Measurements from ENCODE around the gene XRCC5.
A peak's percentile ranks its signal among the peaks of the same experiment; 100 is the strongest.
"Not testable (repeated sequence)": the region's sequence is repeated elsewhere in the genome, so short reads cannot be mapped to it uniquely, and the experiment has no call there.

The XRCC5 gene

GRCh38 chr2:216206041-216206703 is 97.0 kb downstream of the XRCC5 start:
- DNase-seq = no peak

DNA sequence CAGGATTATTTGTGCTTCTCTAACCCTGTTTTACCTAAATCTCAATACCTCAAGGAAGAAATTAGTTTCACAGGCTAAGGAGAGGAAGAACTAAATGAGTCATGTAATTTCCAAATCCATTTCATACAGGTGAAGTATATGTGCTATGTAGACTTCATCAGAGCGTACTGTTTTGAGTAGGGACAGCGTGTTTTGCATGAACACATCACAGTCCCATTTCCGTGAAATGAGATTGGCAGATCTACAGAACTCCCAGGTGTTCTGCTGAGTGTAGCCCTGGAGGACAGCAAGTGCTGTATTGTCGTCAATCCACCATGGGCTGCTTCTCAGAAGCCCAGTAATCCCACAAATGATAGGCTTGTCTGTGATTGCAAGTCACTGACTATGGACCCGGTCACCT is 97.7 kb downstream of the XRCC5 start:
- no peak for DNase-seq

- DNase-seq = not testable (repeated sequence)
These were observed 99.5 kb downstream of the XRCC5 start for GRCh38 chr2:216208661-216209060.

GRCh38 chr2:216210701-216211540 is 101.8 kb downstream of the XRCC5 start:
- peak in 1 of 2 donors; percentile 88 for DNase-seq

DNA sequence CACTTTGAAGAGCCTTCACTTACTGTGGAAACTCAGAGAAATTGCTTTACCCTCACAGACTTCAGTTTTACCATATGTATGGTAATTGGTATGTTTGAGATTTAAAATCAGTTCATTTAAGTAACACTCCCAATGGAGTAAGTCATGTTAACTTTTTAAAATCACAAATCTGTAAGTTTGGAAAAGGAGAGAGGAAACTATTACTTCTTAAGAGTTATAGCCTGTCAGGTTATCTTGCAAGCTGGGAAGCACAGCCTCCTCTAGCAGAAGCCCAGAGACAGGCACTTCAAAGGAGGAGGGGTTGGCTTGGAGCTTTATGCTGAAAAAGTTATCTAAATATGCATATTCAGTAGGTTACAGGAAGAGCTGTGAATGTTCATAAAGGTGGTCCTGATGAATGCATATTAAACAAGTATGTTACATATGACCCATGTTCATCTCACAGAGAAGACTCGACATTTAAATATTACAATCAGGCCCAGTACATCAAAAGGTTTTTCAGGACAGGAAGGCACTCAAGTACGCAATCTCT is 102.5 kb downstream of the XRCC5 start:
- DNase-seq = no peak

GRCh38 chr2:216214768-216215167 is 105.6 kb downstream of the XRCC5 start:
- DNase-seq = no peak

DNA sequence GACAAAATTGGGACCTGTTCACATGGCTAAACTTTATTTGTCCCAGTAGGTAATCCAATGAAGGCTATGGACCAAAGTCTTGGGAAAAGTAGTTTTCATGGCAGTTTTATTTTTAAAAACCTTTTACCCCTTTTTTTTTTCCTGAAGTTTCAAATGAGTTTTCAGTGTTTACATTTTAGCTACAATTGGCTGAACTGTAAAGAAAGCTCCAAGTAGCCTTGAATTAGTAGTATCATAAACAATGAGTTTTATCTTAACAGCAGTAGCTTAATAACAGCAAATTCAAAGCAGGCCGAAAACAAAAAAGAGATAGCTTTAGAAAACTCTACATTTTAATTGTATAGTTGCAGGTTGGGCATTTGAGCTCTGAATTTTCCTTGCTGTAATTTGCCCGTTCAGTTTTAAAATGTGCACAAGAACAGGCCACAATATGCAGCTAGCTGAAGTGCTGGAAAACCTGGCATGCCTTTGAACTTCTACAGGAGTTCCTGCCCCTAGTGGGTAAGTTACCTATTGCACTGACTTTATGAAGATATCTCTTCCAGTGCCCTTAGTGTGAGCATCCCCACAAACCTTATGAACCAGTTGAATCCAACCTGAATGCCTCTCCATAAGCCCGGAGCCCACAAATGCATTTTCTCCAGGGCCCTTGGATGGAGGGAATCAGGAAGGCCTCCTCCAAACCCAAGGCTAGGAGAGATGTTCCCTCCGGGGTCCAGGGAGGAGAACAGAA is 106.7 kb downstream of the XRCC5 start:
- DNase-seq = no peak

DNA sequence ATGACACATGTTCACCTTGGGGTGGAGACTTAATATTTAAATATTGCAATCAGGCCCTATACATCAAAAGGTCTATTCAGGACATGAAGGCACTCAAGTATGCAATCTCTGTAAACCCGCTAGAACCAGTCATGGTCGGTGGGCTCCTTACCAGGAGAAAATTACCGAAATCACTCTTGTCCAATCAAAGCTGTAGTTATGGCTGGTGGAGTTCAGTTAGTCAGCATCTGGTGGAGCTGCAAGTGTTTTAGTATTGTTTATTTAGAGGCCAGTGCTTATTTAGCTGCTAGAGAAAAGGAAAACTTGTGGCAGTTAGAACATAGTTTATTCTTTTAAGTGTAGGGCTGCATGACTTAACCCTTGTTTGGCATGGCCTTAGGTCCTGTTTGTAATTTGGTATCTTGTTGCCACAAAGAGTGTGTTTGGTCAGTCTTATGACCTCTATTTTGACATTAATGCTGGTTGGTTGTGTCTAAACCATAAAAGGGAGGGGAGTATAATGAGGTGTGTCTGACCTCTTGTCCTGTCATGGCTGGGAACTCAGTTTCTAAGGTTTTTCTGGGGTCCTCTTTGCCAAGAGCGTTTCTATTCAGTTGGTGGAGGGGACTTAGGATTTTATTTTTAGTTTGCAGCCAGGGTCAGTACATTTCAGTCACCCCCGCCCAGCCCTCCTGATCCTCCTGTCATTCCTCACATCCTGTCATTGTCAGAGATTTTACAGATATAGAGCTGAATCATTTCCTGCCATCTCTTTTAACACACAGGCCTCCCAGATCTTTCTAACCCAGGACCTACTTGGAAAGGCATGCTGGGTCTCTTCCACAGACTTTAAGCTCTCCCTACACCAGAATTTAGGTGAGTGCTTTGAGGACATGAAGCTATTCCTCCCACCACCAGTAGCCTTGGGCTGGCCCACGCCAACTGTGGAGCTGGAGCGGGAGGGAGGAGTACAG is 108.1 kb downstream of the XRCC5 start:
- DNase-seq = peak in 1 of 2 donors; percentile 61

GRCh38 chr2:216217904-216218260 is 108.7 kb downstream of the XRCC5 start:
- DNase-seq = no peak

DNA sequence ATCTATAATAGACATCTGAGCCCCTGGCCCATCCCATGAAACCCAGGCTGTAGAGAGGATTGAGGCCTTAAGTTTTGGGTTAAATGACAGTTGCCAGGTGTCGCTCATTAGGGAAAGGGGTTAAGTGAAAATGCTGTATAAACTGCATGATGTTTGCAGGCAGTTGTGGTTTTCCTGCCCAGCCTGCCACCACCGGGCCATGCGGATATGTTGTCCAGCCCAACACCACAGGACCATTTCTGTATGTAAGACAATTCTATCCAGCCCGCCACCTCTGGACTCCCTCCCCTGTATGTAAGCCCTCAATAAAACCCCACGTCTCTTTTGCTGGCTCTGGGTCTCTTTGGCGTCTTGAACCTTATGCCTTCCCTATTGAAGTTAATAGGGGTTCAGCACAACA is 110.7 kb downstream of the XRCC5 start:
- DNase-seq = no peak

DNA sequence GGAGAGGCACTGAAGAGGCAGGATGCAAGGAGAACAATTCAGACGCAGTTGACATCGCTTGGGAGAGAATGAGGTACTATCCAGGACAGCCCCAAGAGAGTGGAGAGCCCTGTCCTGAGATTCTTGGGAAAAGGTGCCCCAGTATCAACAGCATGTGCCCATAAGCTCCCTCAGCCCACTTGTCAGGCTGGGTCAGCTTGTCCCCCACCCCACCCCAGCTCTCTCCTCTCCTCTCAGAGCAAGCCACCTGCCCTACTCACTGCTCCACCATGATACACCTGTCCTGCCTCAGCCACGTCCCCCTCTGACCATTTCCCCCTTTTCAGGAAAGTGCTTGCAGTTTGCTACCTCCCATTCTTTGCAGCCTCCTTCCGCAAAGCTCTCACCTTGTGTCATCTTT is 111.8 kb downstream of the XRCC5 start:
- DNase-seq = no peak

- DNase-seq = no peak
These were observed 112.7 kb downstream of the XRCC5 start for GRCh38 chr2:216221811-216222210.

GRCh38 chr2:216222650-216223352 is 113.7 kb downstream of the XRCC5 start:
- DNase-seq = no peak

- DNase-seq = no peak
These were observed 115.2 kb downstream of the XRCC5 start for GRCh38 chr2:216224388-216224787.

GRCh38 chr2:216229277-216229914 is 120.2 kb downstream of the XRCC5 start:
- DNase-seq = no peak

DNA sequence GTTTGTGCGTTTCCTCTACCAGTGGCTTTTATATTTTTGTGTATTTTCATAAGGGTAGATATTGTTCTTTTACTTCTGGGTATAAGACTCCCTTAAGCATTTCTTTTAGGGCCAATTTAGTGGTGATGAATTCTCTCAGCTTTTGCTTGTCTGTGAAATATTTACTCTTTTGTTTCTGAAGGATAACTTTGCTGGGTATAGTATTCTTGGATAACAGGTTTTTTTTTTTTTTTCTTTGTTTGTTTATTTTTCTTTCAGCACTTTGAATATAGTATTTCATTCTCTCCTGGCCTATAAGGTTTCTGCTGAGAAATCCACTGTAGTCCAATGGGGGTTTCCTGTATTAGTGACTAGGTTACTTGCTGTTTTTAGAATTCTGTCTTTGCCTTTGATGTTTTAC is 122.7 kb downstream of the XRCC5 start:
- no peak for DNase-seq

GRCh38 chr2:216232721-216233120 is 123.6 kb downstream of the XRCC5 start:
- DNase-seq = no peak

- no peak for DNase-seq
These were observed 124.3 kb downstream of the XRCC5 start for GRCh38 chr2:216233281-216233995.

GRCh38 chr2:216234106-216234505 is 125.0 kb downstream of the XRCC5 start:
- no peak for DNase-seq

DNA sequence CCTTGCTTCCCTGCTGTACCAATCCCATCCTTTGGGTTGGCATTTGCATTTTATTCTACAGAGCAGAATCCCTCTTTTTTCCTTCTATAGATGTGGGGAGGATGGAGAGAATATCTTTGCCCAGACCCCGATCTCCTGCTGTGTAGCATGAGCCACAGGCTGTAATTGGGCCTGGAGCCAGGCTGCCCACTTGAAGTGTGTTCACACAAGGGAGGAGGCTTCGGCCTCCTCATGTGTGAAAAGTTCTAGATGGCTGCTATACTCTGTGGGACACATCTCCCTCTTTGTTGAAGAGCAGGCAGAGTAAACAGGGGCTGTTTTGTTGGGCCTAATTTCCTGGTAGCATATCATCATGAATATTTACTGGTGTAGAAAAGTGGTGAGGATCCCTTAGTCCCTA is 126.3 kb downstream of the XRCC5 start:
- DNase-seq = no peak
